ENCODE data around the gene UBE2N. TPM values are rescaled to one million over a fixed set of nuclear protein-coding genes. Genes with fewer than 3 reads are reported as not detected.

UBE2N gene
- total and polyA plus RNA-seq, 8 donors = 82.2 to 154 (median 137) TPM

DNA sequence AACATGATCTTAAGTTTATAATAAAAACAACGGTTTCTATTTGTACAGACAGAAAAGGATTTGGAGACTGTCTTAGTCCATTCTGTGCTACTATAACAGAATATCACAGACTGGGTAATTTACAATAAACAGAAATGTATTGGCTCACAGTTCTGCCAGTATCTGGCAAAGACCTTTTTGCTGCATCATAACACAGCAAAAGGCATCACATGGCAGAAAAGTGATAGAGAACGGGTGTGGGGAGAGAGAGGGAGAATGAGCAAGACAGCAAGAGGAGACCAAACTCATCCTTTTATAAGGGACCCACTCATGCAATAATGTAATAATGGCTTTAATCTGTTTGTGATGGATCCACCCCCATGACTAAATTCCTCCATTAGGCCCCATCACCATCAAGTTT, 81.1 kb downstream of the UBE2N start:
- H3K9me3 ChIP-seq = no peaks in the 10 kb centered on the region
- H3K4me1 ChIP-seq = no peaks in the 10 kb centered on the region
- H3K27me3 ChIP-seq = no peaks in the 10 kb centered on the region
- TF ChIP-seq, protein P1, sequence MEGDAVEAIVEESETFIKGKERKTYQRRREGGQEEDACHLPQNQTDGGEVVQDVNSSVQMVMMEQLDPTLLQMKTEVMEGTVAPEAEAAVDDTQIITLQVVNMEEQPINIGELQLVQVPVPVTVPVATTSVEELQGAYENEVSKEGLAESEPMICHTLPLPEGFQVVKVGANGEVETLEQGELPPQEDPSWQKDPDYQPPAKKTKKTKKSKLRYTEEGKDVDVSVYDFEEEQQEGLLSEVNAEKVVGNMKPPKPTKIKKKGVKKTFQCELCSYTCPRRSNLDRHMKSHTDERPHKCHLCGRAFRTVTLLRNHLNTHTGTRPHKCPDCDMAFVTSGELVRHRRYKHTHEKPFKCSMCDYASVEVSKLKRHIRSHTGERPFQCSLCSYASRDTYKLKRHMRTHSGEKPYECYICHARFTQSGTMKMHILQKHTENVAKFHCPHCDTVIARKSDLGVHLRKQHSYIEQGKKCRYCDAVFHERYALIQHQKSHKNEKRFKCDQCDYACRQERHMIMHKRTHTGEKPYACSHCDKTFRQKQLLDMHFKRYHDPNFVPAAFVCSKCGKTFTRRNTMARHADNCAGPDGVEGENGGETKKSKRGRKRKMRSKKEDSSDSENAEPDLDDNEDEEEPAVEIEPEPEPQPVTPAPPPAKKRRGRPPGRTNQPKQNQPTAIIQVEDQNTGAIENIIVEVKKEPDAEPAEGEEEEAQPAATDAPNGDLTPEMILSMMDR (IDR thresholded peaks at IDR 0.05) = no peak
- DNase-seq = no peak
- no peak overlapping the region for H3K4me3 ChIP-seq
- intact Hi-C loops (cut with DNase I) = no loop called here
- ATAC-seq = no peak
- no peaks in the 10 kb centered on the region for H3K36me3 ChIP-seq
- H3K27ac ChIP-seq = no peak overlapping the region

DNA sequence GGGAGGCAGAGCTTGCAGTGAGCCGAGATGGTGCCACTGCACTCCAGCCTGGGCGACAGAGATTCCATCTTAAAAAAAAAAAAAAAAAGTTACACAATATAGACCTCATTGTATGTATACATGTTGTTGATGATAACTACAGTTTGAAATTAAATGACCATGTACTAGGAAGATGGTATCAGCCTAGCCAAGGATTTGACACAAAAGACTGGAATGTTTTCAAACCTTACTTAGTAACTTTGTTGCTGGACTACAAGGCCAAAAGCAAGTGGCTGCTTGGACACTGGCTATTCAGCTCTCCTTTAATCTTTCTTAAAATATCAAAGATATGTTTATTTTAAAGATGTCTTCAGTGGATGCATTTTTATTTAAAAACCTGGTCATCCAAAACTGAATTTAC, 82.9 kb downstream of the UBE2N start:
- TF ChIP-seq, protein P1 (IDR thresholded peaks at IDR 0.05) = no peak
- intact Hi-C loops (cut with DNase I) = no loop called here

DNA sequence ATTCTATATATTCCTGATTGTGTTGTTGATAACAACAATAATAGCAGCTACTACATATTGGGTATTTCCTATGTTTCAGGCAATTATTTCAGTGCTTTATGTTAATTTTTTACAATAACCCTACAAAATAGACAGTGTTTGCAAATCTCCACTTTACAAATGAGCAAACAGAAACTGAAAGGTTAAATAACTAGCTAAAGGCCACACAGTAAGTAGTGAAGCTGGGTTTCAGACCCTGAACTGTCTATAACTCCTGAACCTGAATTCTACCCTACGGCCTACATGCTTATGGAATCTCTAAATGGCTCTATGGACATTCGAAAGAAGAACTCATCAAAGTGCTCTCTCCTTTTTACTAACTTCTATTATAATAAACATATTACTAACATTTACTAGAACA, 83.7 kb downstream of the UBE2N start:
- ATAC-seq (no peak), DNase-seq (no peak)
- TF ChIP-seq, protein P1 (IDR thresholded peaks at IDR 0.05) = no peak
- Histone ChIP-seq H3K4me3 (no peak overlapping the region), H3K36me3 (no peaks in the 10 kb centered on the region), H3K27ac (no peak overlapping the region), H3K27me3 (no peaks in the 10 kb centered on the region), H3K9me3 (no peaks in the 10 kb centered on the region), H3K4me1 (no peaks in the 10 kb centered on the region)
- intact Hi-C loops (cut with DNase I) = no loop called here

More for the DNA sequence above, 82.9 kb downstream of the UBE2N start:
- Histone ChIP-seq H3K36me3 (no peaks in the 10 kb centered on the region), H3K9me3 (no peaks in the 10 kb centered on the region), H3K4me1 (no peaks in the 10 kb centered on the region), H3K27me3 (no peaks in the 10 kb centered on the region), H3K27ac (no peak overlapping the region), H3K4me3 (no peak overlapping the region)
- DNase-seq (no peak), ATAC-seq (no peak)

DNA sequence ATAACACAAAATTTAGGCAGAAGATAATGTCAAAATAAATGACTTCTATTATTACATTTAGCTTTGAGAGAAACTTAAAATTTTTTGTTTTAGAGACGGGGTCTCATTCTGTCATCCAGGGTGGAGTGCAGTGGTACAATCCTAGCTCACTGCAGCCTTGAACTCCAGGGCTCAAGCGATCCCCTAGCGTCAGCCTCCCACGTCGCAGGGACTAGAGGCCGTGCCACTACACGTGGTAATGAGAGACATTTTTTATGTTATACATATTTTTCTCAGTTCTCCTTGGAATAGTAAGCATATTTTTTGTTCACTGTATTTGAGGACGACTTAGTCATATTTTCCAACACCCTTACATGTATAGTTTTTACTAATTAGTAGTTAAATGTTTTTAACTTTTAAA, 85.5 kb downstream of the UBE2N start:
- Histone ChIP-seq H3K36me3 (no peaks in the 10 kb centered on the region), H3K27me3 (no peaks in the 10 kb centered on the region), H3K4me1 (no peaks in the 10 kb centered on the region), H3K27ac (no peak overlapping the region), H3K9me3 (no peaks in the 10 kb centered on the region), H3K4me3 (no peak overlapping the region)
- TF ChIP-seq, protein P1 (IDR thresholded peaks at IDR 0.05) = no peak
- DNase-seq (no peak), ATAC-seq (no peak)
- intact Hi-C loops (cut with DNase I) = no loop called here

Other genes with a start within 250 kb of the UBE2N start
- 10 to 100 TPM; 46.6 to 48.0 TPM for gene NUDT4, start 64.0 kb downstream of the UBE2N start, total RNA-seq
- 100 to 1,000 TPM in 5 of 6 donors, 10 to 100 TPM in 1; 94.4 to 126 (median 121) TPM for gene NUDT4, start 64.0 kb downstream of the UBE2N start, polyA plus RNA-seq (ENCODE audit: insufficient read length in 6 of 6)
- gene MRPL42, start 25.6 kb upstream of the UBE2N start, total RNA-seq = 10 to 100 TPM; 59.9 to 65.6 TPM
- 10 to 100 TPM; 53.2 to 70.8 (median 62.6) TPM for gene MRPL42, start 25.6 kb upstream of the UBE2N start, polyA plus RNA-seq (ENCODE audit: insufficient read length in 6 of 6)
- gene SOCS2, start 130.7 kb upstream of the UBE2N start, total RNA-seq = 10 to 100 TPM; 15.7 to 30.4 TPM
- gene SOCS2, start 130.7 kb upstream of the UBE2N start, polyA plus RNA-seq (ENCODE audit: insufficient read length in 6 of 6) = 10 to 100 TPM; 24.7 to 40.5 (median 33.2) TPM
- gene CRADD, start 235.4 kb upstream of the UBE2N start, total RNA-seq = 10 to 100 TPM; 13.0 to 21.4 TPM
- 10 to 100 TPM in 2 of 6 donors, 1 to 10 TPM in 4; 8.4 to 10.9 (median 9.4) TPM for gene CRADD, start 235.4 kb upstream of the UBE2N start, polyA plus RNA-seq (ENCODE audit: insufficient read length in 6 of 6)

Data from left lung (tissue), 10 donors.